Measurements from ENCODE around the gene TMOD1.

DNA sequence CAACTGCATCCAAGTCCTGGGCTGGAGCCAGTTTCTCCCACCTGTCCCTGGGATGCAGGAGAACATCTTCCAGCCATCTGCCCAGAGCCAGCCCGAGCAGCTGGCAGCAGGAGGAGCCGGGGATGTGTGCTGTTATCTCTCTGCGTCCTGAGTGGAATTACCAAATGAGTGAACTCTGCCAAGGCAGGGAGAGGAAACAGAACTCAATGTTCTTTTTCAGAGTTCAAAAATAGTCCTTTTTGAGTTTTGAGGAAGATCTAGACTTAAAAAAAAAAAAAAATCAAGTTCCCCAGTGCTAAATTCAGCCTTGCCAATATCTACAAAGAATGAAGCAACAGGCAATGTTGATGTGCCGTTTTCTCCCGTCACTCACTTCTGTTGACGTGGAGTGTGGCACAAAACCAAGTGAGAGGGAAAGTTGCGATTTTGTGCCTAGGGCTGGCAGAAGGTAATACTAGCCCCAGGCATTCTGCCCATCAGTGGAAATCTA is 56.2 kb downstream of the TMOD1 start:
- no peak for TF ChIP-seq SIN3A (IDR thresholded peaks at IDR 0.05; ENCODE audit: borderline replicate concordance, insufficient read depth, low read length)
- TF ChIP-seq POLR2AphosphoS5 (IDR thresholded peaks at IDR 0.05; ENCODE audit: low read depth, low read length), result no peak
- TF ChIP-seq, protein P1, sequence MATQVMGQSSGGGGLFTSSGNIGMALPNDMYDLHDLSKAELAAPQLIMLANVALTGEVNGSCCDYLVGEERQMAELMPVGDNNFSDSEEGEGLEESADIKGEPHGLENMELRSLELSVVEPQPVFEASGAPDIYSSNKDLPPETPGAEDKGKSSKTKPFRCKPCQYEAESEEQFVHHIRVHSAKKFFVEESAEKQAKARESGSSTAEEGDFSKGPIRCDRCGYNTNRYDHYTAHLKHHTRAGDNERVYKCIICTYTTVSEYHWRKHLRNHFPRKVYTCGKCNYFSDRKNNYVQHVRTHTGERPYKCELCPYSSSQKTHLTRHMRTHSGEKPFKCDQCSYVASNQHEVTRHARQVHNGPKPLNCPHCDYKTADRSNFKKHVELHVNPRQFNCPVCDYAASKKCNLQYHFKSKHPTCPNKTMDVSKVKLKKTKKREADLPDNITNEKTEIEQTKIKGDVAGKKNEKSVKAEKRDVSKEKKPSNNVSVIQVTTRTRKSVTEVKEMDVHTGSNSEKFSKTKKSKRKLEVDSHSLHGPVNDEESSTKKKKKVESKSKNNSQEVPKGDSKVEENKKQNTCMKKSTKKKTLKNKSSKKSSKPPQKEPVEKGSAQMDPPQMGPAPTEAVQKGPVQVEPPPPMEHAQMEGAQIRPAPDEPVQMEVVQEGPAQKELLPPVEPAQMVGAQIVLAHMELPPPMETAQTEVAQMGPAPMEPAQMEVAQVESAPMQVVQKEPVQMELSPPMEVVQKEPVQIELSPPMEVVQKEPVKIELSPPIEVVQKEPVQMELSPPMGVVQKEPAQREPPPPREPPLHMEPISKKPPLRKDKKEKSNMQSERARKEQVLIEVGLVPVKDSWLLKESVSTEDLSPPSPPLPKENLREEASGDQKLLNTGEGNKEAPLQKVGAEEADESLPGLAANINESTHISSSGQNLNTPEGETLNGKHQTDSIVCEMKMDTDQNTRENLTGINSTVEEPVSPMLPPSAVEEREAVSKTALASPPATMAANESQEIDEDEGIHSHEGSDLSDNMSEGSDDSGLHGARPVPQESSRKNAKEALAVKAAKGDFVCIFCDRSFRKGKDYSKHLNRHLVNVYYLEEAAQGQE (IDR thresholded peaks at IDR 0.05; ENCODE audit: insufficient read depth in 1 of 2, low read depth in 2 of 2, low read length in 2 of 2), result no peak

Measured in PFSK-1 (cell line).